NCI-H187 treated with DMSO at 0.1 percent for 48 hours (cell line): ENCODE measurements around the gene EHD3.

ENCODE experiments used
- DNase-seq: peaks from one replicate; lab custom pipeline; 2025; lab: John Stamatoyannopoulos, UW

Gene EHD3

DNA sequence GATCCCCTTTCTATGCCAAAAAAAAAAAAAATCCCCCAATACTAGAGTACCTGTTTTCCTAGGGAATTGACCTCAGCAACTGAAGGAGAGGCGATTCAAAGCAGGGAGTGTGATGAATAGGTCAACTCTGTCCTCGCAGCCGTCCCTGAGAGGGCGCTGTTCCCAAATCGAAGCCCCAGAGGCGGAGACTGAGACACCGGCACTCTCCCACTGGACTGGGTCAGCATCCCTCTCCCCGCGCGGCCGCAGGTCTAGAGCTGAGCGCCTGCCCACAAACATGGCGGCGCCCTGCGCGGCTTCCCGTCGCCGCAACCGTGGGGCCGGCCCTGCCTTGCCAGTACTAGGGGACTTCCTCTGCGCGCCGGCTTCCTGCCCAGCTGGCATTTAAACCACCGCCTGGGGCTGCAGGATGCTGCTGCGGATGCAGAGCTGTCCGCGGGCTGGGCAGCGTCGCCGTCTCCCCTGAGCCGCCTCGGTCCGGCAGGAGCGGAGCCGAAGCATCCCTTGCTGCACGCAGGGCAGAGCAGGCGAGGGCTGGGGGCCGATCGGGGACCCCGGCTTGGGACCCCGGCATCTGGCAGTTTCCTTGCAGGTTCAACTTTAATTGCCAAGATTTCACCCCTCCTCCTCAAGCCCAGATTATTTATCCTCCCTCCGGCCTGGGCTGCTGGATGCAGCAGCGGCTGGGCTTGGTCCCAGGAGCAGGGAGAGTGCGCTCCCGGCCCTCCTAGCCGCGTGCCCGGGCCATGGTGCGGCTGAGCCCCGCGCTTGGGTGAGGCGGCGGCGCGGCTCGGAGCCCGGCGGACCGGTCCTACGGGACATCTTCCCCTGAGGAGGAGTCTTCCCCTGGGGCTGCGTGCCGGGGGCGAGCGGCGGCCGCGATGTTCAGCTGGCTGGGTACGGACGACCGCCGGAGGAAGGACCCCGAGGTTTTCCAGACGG is at the start of gene EHD3:
TSS of gene EHD3 (plus strand) at position 412 of the 942 bp plus-strand sequence. CDS start at position 882, 470 bp downstream.
- peak; percentile 69 for DNase-seq

DNA sequence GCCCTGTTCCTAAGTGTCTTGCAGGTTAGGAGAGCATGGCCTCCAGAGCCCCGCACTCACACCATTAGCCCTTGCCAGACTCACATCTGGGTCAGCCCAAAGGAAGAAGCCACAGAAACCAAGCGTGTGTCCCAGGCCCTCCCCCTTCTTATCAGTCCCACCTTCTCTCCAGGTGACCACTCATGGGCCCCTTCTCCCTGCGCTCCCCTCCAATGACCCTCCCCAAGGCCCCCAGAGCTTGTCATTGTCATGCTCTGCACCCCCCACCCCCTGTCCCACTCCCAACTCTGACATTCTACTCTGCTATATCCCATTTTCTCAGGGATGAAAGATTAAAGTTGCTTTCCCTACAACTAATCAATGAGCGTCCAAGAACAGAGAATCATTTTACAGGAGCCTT is 46.8 kb upstream of the EHD3 start:
- no peak for DNase-seq

DNA sequence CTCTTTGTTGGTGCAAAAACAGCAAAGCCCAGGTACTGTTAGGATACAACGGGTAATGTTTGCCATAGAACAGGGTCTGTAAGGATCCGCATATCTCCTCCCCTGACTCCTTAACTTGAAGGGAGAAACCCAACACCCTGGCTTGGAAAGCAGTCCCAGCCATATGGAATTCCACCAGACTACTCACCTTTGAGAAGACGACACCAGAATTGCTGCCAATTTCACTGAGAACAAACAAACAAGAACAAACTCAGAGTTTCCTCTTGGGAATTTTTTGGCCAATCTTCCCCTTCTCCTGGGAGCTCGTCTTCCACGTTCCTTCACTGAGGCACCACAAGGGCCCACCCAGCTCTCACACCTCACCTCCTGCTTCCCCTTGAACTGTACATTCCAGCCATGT is 45.8 kb upstream of the EHD3 start:
- DNase-seq = no peak

DNA sequence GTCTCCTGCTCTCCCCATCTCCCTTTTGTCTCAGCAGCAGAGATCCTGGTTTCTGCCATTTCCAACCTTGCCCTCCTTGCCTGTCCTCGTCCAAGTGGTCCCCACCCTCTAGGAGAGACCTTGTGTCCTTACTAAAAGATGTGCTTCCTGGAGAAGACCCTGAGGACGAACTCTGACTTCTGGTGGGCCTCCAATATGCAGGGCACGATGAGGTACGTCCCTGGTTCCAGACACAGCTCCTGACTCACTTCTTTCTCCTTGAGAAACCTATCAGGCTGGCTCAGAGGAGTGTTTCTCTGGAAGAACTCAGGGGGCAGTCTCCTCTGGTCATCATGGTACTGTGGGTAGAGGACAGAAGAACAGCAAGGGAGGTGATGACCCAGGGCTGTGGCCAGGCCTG is 44.8 kb upstream of the EHD3 start:
- DNase-seq = no peak

DNA sequence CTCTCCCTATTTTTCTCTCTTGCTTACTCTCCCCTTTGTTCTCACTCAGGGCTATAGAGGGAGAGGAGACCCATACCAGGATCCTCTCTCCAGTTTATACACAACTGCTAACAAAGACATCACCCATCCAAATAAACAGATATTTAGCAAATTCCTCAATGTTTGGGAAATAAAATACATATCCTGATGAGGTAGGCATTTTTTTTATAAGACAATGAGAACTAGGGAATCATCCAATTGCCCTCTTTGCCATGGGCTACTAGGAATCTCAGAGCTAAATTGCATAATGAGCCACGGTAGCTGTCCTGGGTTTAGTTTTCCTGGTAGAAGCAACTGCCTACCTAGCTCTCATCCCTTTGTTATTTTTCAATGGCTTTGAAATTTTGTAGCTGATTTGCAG is 43.8 kb upstream of the EHD3 start:
- DNase-seq = no peak

DNA sequence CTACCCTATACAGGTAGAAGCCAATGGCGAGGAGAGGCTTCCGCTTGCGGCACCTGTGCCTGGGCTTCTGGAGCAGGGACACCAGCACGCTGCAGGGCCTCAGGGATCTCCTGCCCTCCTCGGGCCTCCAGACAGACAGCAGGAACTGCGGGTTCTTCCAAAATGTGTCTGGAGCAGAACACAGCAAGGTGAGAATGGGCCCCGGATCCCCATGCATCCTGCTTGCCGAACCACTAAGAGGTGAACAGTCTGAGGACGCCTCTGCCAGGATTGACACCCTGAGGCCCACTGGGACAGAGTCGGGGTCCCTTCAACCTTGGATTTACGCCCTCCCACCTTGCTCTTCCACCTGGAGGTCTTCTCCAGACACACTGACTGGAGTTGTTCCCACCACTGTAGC is 42.0 kb upstream of the EHD3 start:
- no peak for DNase-seq

DNA sequence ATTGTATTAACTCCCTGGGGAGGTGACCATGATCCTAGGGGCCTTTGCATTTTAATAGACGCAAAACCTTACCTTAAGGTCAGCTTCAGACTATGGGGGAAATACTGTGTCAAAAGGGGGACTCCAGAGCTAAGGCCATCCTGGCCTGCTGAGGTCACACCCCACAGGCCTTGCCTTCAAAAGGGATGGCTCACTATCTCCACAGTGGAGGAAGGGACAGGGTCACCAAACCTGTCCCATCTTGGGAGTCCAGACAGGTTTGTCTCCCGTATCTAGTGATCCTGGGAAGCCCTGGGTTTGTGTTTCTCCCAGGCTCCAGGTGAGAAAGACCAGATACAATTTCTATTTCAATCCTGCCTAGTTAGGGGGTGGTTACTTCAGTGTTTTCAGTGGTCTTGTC is 41.6 kb upstream of the EHD3 start:
- no peak for DNase-seq

DNA sequence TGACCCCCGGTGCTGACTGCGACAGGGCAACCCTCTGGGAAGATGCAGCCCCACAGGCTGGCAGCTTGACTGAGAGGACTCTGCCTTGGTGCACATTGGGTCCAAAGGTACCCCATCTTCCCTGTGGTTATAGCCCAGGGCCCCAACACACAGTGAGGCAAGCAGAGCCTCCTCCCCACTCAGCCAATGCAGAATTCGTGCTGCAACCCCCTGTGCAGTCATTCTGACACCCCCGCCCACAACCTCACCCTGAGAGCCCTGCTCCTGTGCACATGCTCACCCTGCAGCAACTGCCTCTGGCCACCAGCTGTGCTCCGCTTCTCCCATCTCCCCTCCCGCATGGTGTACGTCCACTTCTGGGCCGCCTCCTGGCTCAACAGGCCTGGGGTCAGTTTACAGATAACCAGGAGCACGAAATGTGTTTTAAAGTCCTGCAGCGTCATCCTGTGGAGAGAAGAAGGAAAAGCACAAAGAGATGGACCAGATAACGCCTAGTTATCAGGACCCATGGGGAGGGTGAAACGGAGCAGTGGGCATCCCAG is 41.0 kb upstream of the EHD3 start:
- DNase-seq = no peak

DNA sequence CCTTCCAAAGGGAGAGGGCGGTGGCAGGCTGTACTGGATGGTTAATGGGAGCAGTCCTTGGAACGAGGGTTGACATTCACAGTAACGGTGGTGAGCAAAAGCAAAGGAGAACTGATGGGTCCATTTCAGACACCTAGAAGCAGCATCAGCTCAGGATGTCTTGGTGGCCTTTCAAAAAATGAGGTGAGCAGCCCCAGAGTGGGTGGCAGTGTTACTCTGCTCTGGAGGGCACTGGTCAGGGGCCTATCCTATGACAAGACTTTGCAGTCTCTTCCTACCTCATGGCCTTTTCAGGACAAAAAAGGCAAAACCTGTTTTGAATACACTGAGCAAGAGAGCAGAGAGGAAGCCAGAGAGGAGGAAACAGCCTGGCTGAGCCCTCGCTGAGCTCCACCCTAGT is 40.1 kb upstream of the EHD3 start:
- no peak for DNase-seq

DNA sequence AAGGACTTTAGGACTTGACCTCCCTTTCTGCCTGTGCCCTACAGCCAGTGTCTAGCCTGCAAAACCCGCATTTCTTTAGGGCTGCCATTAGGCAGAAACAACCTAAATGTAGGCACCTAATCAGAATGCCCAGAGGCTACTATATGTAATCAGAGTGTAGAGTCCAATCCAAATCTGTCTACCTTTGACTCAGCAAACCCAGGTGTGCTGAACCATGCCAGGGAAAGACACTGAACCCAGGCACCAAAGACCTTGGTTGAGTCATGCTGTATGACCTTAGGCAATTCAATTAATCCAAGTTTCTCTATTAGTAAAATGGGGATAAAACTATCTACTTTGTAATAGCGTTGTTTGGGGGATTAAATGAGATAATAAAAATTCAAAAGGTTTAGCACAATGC is 37.3 kb upstream of the EHD3 start:
- no peak for DNase-seq

DNA sequence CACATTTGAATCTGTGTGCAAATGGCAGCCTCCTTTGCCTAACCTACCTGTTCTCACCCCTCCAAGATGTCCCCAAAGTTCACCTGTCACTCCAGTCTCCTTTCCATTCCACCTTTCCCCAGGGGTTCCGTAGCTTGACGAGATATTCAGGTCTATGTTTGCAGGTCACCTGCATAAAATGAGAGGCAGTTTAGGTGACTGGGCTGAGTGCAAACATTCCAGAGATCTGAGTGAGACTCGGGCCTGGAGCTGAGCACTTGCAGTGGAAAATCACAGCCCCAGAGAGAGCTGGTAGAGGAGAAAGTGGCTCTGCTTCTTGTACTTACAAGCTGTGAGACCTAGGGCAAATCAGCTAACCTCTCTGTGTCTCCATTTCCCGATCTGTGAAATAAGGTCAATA is 36.8 kb upstream of the EHD3 start:
- DNase-seq = no peak

DNA sequence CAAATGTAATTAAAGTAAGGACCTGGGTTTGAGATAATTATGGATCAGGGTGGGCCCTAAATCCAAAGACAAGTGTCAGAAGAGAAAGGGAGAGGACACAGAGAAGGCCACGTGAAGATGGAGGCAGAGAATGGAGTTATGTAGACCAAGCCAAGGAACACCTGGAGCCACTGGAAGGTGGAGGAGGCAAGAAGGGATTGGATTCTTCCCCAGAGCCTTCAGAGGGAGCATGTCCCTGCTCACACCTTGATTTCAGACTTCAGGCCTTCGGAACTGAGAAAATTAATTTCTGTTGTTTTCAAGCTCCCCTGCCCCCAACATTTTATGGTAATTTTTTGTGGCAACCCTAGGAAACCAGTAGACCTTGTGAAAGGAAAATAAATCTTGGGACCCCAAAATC is 36.3 kb upstream of the EHD3 start:
- no peak for DNase-seq

DNA sequence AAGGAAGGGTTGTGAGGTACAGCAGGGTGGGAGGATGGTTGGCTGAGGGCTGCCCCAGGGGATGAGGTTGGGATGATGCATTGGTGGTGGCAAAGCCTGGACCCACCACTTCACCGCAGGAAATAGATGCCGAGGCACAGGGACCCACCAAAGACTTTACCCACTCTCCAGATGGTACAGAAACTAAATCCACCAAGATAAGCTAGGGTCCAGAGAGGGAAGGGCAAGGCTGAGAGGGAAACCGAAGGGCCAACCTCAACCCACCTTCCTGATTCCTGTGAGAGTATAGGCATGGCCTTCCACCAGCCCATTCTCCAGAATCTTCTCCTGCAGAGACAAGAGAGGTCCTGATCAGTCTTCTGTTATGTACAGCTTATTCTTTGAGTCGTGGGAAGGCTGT is 34.7 kb upstream of the EHD3 start:
- no peak for DNase-seq

DNA sequence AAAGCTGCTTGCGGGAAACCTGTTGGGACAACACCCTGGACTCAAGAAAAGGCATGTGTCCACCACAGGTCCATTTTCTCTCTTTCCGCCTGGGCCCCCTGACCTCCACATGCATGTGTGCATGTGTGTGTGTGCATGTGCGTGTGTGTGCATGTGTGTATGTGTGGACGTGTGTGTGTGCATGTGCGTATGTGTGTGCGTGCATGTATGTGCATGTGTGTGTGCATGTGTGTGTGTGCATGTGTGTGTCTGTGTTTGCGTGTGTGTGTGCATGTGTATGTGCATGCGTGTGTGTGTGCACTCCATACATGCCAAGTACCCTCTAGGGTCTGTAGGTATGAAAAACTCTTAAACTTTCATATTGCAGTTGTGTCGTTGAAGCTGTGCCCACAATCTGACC is 33.0 kb upstream of the EHD3 start:
- DNase-seq = no peak

DNA sequence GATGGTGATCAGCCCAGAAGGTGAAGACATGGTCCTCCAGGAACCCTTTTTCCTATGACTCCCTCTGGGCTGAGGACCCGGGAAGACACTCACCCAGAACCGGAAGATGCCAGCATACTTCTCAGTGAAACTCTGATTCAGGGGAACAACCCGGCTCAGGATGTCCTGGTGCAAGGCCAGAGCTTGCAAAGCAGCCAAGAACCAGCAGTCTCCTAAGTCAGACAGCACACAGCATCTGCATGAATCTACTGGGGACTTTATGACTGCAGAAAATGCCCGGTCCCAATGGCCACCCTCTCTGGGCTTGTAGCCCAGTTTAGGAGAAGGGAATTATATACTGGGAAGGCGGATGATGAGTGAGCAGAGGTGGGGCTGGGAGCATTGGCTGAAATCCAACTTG is 31.9 kb upstream of the EHD3 start:
- no peak for DNase-seq

DNA sequence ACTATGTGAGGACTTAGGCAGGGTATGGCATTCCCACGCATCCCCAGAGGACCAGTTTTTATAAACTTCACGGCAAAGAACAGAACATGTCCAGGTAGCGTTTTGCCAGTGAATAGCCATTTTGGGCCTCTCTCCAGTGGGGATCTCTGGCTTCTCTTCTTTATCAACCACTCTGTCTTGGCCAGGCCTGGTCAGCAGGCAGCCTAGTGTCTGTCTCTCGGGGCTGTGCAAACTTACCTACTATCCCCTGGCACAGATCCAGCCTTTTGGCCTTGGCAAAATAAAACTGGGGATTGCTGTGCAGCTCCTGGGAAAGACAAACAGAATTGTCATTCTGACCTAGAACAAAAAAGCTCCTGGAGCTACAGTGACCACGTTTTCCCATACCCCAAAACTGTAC is 31.1 kb upstream of the EHD3 start:
- no peak for DNase-seq

DNA sequence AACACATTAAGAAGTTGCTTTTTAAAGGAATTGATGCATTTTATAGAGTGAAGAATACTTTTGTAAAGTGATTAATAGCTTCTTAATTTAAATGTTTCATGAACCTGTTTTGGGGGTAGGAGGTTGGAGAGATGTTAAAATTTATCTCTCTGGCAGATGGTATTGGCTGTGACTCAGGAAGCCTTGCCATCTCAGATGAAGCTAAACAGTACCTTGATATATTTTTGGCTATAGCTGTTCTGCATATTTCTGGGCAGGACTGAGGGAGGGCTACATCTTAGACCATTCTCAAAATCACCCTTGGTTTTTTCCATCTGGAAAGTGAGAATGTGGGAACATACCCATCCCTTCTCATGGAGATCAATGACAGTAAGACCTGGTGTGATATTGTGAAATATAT is 30.0 kb upstream of the EHD3 start:
- no peak for DNase-seq

DNA sequence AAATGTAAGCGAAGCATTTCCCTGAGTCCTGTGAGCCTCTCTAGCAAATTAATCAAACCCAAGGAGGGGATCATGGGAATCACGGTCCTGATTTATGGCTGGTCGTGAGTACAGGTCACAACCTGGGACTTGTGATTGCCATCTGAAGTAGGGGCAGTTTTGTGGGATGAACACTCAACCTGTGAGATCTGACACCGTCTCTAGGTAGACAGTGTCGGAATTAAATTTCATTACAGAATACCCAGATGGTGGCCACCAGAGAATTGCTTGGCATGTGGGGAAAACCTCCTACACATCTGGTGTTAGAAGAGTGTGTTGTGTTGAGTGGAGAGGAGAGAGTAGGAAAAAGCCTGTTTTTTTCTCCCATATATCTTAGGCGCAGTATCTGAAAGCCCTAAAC is 29.2 kb upstream of the EHD3 start:
- DNase-seq = no peak

DNA sequence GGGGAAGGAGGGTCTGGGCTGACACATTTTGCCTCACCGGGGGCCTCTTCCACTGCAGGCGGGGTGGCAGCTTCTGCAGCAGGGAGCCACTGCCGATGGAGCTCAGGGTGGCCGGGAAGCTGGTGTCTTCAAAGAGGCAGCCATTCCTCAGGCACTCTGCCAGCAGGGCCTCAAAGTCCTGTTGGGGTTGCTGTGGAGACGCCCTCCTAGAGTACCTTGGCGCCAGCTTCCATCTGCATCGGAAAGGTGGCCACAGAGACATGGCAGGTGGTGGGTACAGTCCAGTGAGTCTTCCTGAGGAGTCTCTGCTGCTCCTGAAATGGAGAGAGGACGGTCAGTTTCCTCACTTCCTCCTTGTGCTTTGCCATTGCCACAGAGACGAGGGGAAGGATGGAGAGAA is 28.8 kb upstream of the EHD3 start:
- no peak for DNase-seq

DNA sequence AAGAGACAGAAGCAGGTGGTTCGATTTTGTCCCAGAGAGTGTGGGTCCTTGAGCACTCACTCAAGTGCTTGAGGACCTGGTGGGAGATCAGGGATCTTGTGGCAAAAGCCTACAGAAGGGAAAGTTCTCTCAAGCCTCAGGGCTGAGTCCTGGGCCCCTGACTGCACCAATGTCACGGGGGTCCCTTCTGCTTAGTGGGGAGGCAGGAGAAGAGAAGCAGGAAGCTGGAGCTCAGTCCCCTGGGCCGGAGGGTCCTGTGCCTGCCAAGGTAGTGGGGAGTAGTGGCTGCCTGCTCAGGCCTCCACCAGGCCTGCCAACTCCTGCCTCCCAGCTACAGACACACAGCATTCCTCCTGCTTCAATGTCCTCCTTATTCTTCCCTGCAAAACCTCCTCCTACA is 28.3 kb upstream of the EHD3 start:
- DNase-seq = no peak

DNA sequence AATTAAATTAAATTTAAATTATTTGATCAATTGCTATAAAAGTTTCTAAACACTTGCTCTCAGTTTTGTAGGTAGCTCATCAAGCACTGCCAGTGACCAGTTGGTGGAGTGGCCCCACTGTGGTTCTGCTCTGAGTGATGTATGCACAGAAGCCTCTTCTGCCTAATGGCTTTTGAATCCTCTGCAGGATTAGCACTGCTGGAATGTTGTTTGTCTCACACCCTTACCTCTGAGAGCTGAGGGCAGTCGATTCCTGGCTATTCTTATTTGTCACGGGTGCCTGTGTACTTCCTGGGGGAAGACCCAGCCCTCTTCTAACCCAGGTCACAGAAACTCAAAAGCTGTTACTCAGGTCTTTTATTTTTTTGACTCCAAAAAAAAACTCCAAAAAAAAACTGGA is 26.2 kb upstream of the EHD3 start:
- no peak for DNase-seq

DNA sequence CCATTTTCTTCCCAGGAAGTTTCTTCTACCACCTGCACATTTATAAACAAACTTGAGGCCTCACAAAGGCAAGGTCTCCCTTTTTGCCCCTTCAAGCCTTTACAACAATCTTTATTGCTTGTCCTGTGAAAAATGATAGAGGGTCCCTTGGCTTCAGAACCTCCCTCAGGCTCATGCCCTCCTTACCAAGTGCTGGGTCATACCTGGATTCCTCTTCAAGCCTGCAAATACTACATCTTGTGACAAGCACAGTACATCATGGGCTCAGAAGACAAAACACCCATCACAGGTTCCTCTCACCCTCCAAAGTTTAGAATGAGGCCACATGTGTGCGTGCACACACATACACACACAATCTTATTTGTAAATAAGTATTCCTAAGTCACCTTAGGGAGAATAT is 25.7 kb upstream of the EHD3 start:
- DNase-seq = no peak

DNA sequence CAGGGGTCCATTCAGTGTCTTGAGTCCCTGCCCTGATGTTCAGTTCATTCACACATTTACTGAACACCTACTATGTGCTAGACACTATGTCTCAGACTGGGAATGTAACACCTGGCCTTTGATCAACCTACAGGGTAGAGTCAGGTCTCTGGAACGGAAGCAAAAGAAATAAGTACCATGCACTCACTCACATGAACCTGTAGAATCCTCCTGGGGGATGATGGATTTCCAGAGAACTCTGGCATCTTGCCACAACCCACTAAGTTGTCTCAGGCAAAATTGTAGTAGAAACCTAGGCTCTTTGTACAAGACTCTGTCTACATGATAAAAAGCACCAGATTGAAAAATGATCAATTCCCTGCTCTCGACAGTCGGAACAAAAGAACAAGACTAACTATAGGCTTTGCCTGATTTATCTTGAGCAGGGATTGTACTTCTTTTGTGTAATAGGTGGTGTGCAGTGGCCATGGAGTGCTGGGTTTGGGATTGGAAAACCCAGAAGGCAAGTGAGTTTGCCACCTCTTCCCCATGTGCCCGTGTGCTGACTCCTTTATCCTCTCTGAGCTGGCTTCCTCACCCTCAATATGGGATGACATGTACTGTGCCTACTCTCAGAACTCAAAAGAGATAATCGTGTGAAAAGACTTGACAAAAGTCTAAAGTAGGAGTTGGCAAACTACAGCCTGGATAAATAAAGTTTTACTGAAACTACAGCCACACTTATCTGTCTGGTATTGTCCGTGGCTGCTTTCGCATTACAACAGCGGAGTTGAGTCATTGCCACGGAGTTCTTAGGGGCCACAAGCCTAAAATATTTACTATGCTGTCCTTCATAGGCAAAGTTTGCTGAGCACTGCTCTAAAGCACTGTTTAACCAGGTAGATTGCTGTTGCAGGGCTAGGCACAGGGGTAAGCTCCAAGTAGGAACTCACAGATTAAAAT is 21.0 kb upstream of the EHD3 start:
- DNase-seq = no peak
